Loucy (cell line): ENCODE data around the gene ICAM5.

Experiments
- H2AFZ ChIP-seq: fragments of 200-600 bp; sonication (generic); 2 replicates; pipeline ENCODE4 v1.6.0; 2016; ENCODE audit warnings: antibody characterized with exemption, mild to moderate bottlenecking, low read length, moderate library complexity
- H3F3A ChIP-seq: fragments of 200-600 bp; 2 replicates; pipeline ENCODE4 v1.6.0; 2016; ENCODE audit warnings: antibody characterized with exemption, low read depth, mild to moderate bottlenecking
- H3K27me3 ChIP-seq: fragments of 200-600 bp; sonication (generic); 2 replicates; pipeline ENCODE4 v1.6.1; 2014; ENCODE audit warnings: low read length, mild to moderate bottlenecking; ENCODE audit not compliant: insufficient read depth, poor library complexity, severe bottlenecking
- H3K36me3 ChIP-seq: fragments of 200-600 bp; sonication (generic); 2 replicates; pipeline ENCODE4 v1.6.1; 2016; ENCODE audit warnings: low read length; ENCODE audit not compliant: insufficient read depth
- H3K4me1 ChIP-seq: fragments of 200-600 bp; sonication (generic); 2 replicates; pipeline ENCODE4 v1.5.1; 2014; ENCODE audit warnings: low read length, mild to moderate bottlenecking; ENCODE audit not compliant: insufficient read depth, poor library complexity, severe bottlenecking
- H3K4me2 ChIP-seq: fragments of 200-600 bp; sonication (generic); 2 replicates; pipeline ENCODE4 v1.6.0; 2014; ENCODE audit warnings: antibody characterized with exemption, low read length, low read depth, mild to moderate bottlenecking; ENCODE audit not compliant: poor library complexity, severe bottlenecking
- H3K4me3 ChIP-seq: fragments of 200-600 bp; sonication (generic); 2 replicates; pipeline ENCODE4 v1.5.1; 2014; ENCODE audit warnings: low read length, mild to moderate bottlenecking, mixed read lengths; ENCODE audit not compliant: poor library complexity, severe bottlenecking
- H3K79me2 ChIP-seq: fragments of 200-600 bp; sonication (generic); 2 replicates; pipeline ENCODE4 v1.6.1; 2014; ENCODE audit warnings: low read length; ENCODE audit not compliant: insufficient read depth
- H3K9ac ChIP-seq: fragments of 200-600 bp; sonication (generic); 2 replicates; pipeline ENCODE4 v1.6.0; 2014; ENCODE audit warnings: mild to moderate bottlenecking, low read depth, low read length, moderate library complexity; ENCODE audit not compliant: poor library complexity, severe bottlenecking
- H3K9me2 ChIP-seq: fragments of 200-600 bp; sonication (generic); replicated peaks from 2 replicates; pipeline ENCODE4 v1.6.1; 2016; ENCODE audit warnings: low read depth, low read length, mixed read lengths
- H3K9me3 ChIP-seq: fragments of 200-600 bp; sonication (generic); 2 replicates; pipeline ENCODE4 v1.6.1; 2014; ENCODE audit warnings: mild to moderate bottlenecking, antibody characterized with exemption, low read length, low read depth; ENCODE audit not compliant: insufficient read depth
- H4K20me1 ChIP-seq: fragments of 200-600 bp; sonication (generic); 2 replicates; pipeline ENCODE4 v1.6.0; 2014; ENCODE audit warnings: antibody characterized with exemption, low read length, mild to moderate bottlenecking; ENCODE audit not compliant: insufficient read depth, poor library complexity, severe bottlenecking
- CTCF ChIP-seq: fragments of 200-600 bp; sonication (generic); conservative IDR thresholded peaks from 2 replicates; pipeline ENCODE4 v1.5.1; 2014; ENCODE audit warnings: mild to moderate bottlenecking, antibody characterized with exemption, low read length
- EZH2phosphoT487 ChIP-seq: fragments of 200-600 bp; IDR thresholded peaks from 2 replicates; pipeline ENCODE4 v1.6.1; 2018; ENCODE audit warnings: antibody characterized with exemption, mild to moderate bottlenecking, moderate library complexity, borderline replicate concordance

The ICAM5 gene

DNA sequence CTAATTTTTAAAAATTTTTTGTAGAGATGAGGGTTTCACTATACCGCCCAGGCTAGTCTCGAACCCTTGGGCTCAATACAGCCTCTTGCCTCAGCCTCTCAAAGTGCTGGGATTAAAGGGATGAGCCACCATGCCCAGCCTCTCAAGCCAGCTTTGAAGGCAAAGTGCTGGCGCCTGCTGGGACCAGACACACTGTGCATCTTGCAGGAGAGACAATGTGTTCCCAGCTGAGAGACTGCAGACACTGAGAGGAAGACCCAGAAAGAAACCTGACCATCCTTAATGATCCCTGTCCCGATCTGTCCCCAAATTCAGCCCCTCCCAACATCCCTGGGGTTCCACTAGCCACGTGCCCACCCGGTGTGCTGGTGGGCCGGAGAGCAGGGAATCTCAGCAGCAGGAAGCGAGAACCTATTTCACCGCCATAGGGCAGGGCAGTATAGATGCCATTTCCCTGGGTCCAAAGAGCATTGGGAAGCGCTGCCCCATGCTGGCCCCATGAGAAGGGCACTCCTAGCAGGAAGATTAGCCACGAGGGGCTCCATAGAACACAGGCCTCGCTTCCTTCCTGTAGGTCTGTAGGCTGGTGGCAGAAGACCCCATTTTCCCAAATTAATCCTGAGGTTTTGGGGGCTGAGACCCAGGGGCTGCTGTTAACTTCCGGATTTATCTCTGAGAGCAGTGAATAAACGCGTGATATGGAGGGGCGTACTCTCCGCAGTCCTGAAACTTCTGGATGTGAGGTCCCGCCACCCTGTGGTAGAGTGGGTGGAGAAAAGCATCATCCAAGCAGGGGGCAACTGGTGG is 42.6 kb downstream of the ICAM5 start:
- no peaks in the 10 kb centered on the region for H3K9me2 ChIP-seq
- H3K4me3 ChIP-seq, result peak overlapping the region; percentile 87
- H2AFZ ChIP-seq, result no peak overlapping the region
- H3K4me1 ChIP-seq, result peaks cover 21% of the 10 kb centered on the region
- H3K9me3 ChIP-seq, result no peaks in the 10 kb centered on the region
- peaks cover 82% of the 10 kb centered on the region for H3K79me2 ChIP-seq
- H3K36me3 ChIP-seq, result peaks cover 34% of the 10 kb centered on the region
- H3K27me3 ChIP-seq, result no peaks in the 10 kb centered on the region
- 0 out of 2 replicates have a peak, but pooled peaks cover 7% of the 10 kb centered on the region for H3F3A ChIP-seq
- peak; percentile 20; the same call in 1 of the 2 replicates for TF ChIP-seq CTCF
- no peak for TF ChIP-seq EZH2phosphoT487
- peaks cover 53% of the 10 kb centered on the region for H4K20me1 ChIP-seq
- peak overlapping the region; percentile 81 for H3K9ac ChIP-seq
- H3K4me2 ChIP-seq, result peak overlapping the region; percentile 95

- H4K20me1 ChIP-seq, result peaks cover 48% of the 10 kb centered on the region
- H3K36me3 ChIP-seq, result peaks cover 26% of the 10 kb centered on the region
- H3K79me2 ChIP-seq, result peaks cover 74% of the 10 kb centered on the region
- no peak for TF ChIP-seq EZH2phosphoT487
- no peak for TF ChIP-seq CTCF
- H3K27me3 ChIP-seq, result no peaks in the 10 kb centered on the region
- H3K4me3 ChIP-seq, result peak within 1 kb of the TSS; percentile 87
- H3F3A ChIP-seq, result 0 out of 2 replicates have a peak, but pooled peaks cover 7% of the 10 kb centered on the region
- peak within 1 kb of the TSS; percentile 49; the same call in 1 of the 2 replicates for H2AFZ ChIP-seq
- peak within 1 kb of the TSS; percentile 95 for H3K4me2 ChIP-seq
- H3K9ac ChIP-seq, result peak within 1 kb of the TSS; percentile 81
- no peaks in the 10 kb centered on the region for H3K9me2 ChIP-seq
- peaks cover 22% of the 10 kb centered on the region for H3K4me1 ChIP-seq
- no peaks in the 10 kb centered on the region for H3K9me3 ChIP-seq
These were observed 43.4 kb downstream of the ICAM5 start, which contains the start of gene RAVER1 for GRCh38 chr19:10332965-10333757. Gene RAVER1 (minus strand): TSS chr19:10333529. CDS start chr19:10333507, 22 bp downstream.

DNA sequence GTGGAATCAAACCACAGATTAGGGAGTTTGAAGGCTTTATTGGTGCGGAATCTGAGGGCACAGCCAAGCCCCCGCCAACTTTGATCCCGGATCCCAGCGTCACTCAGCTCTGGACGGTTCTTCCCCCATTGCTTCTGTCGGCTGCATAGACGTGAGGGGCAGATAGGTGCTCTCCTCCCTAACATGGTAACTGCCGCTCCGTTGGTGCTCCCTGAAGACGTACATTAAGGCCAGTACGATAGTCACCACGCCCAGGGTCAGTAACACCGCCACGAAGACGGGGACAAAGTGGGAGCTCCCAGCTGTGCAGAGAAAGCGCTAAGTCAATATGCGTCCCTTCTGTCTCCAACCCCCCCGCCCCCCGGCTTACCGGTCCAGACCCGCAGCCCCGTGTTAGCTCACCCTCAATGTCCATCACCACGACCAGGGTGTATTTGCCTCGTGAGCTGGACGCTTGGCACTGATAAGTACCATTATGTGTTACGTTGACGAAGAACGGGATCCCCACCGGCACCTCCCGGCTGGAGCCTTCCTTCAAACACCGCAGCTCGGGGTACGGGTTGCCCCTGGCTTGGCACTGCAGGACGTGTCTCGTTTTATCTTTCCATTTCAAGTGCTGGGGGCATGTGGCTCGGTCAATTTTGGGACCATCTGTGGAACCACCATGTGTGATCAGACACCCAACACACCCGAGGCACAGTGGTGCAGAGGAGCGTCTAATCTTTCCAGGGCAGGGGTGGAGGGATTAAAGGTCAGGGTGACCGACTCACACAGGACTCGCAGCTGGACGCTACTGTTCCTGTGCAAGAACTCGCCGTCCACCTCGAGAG is 44.2 kb downstream of the ICAM5 start:
- H3K27me3 ChIP-seq, result no peaks in the 10 kb centered on the region
- peaks cover 42% of the 10 kb centered on the region for H4K20me1 ChIP-seq
- H3K9me3 ChIP-seq, result no peaks in the 10 kb centered on the region
- H3K9ac ChIP-seq, result peak overlapping the region; percentile 81
- H3F3A ChIP-seq, result 0 out of 2 replicates have a peak, but pooled peaks cover 7% of the 10 kb centered on the region
- peaks cover 18% of the 10 kb centered on the region for H3K36me3 ChIP-seq
- no peak overlapping the region for H2AFZ ChIP-seq
- H3K9me2 ChIP-seq, result no peaks in the 10 kb centered on the region
- peak overlapping the region; percentile 89 for H3K4me2 ChIP-seq
- peak overlapping the region; percentile 87 for H3K4me3 ChIP-seq
- no peak for TF ChIP-seq EZH2phosphoT487
- H3K79me2 ChIP-seq, result peaks cover 74% of the 10 kb centered on the region
- peaks cover 30% of the 10 kb centered on the region for H3K4me1 ChIP-seq
